K562 (cell line): ENCODE results near the gene SHISA7. TPM values are rescaled to one million over a fixed set of nuclear protein-coding genes. Genes with fewer than 3 reads are reported as not detected.
A peak's percentile ranks its signal among the peaks of the same experiment; 100 is the strongest.

Experiments
- ATF1 ChIP-seq, 2 experiments: fragments of 450-650 bp in 1 of 2; IDR thresholded peaks; 2 replicates each; pipeline ENCODE4 v1.6.1; 2016; ENCODE audit warnings: missing compliant biosample characterization in 1 of 2, missing genetic modification characterization in 1 of 2
- ATF7 ChIP-seq: fragments of 450-650 bp; IDR thresholded peaks from 2 replicates; pipeline ENCODE4 v1.7.1; 2014; ENCODE audit warnings: mild to moderate bottlenecking, moderate library complexity
- BRD9 ChIP-seq: fragments of 450-650 bp; IDR thresholded peaks from 2 replicates; pipeline ENCODE4 v1.6.1; 2018; ENCODE audit warnings: low read depth; ENCODE audit not compliant: partially characterized antibody
- C11orf30 ChIP-seq: fragments of 450-650 bp; IDR thresholded peaks from 2 replicates; pipeline ENCODE4 v1.6.1; 2016; ENCODE audit warnings: low read depth, mild to moderate bottlenecking
- E2F3 ChIP-seq: fragments of 250-450 bp; sonication (Bioruptor Pico); IDR thresholded peaks from 2 replicates; pipeline ENCODE4 v1.4.0; 2020; ENCODE audit warnings: mild to moderate bottlenecking
- HDAC1 ChIP-seq, 2 experiments: fragments of 450-650 bp; IDR thresholded peaks; 2 replicates each; pipeline ENCODE4 v1.6.1; 2016 to 2017; ENCODE audit warnings: inconsistent platforms in 1 of 2, mild to moderate bottlenecking in 1 of 2, moderate library complexity in 1 of 2
- HMGN3 ChIP-seq: IDR thresholded peaks from 2 replicates; pipeline ENCODE4 v1.6.1; 2011; ENCODE audit warnings: borderline replicate concordance, low read depth, mild to moderate bottlenecking, mixed read lengths, low read length; ENCODE audit not compliant: insufficient read length; ENCODE audit errors: extremely low read depth
- JUND ChIP-seq, 2 experiments: IDR thresholded peaks; 2 replicates in 1 of 2; 3 replicates in 1 of 2; pipeline ENCODE4 v1.6.1; 2011; ENCODE audit warnings: borderline replicate concordance in 2 of 2, low read depth in 2 of 2, low read length in 2 of 2, improper control_type of control experiment in 1 of 2, missing biosample characterization in 1 of 2, missing genetic modification characterization in 1 of 2, missing genetic modification reagents in 1 of 2
- KHSRP ChIP-seq: fragments of 450-650 bp; IDR thresholded peaks from 2 replicates; pipeline ENCODE4 v1.6.1; 2017
- SETDB1 ChIP-seq: IDR thresholded peaks from one replicate; pipeline ENCODE4 v1.6.1; 2012; ENCODE audit warnings: low read length, control low read depth, inconsistent platforms
- SMARCB1 ChIP-seq: IDR thresholded peaks from 2 replicates; pipeline ENCODE4 v1.6.1; 2011; ENCODE audit warnings: improper control_type of control experiment, low read depth; ENCODE audit not compliant: insufficient read length
- SUPT5H ChIP-seq: fragments of 450-650 bp; IDR thresholded peaks from 2 replicates; pipeline ENCODE4 v1.6.1; 2016
- ZC3H8 ChIP-seq: fragments of 450-650 bp; IDR thresholded peaks from 2 replicates; pipeline ENCODE4 v1.6.1; 2017
- ZNF143 ChIP-seq: sonication (generic); formaldehyde crosslinking; IDR thresholded peaks from 2 replicates; pipeline ENCODE4 v1.9.0; 2022; ENCODE audit warnings: mild to moderate bottlenecking, missing genetic modification reagents
- ZNF644 ChIP-seq: fragments of 200-800 bp; sonication (Bioruptor generic); IDR thresholded peaks from 2 replicates; pipeline ENCODE4 v1.6.1; 2016; ENCODE audit warnings: low read depth, missing genetic modification characterization, missing compliant biosample characterization
- polyA plus RNA-seq, 8 experiments: library from polyadenylated mRNA; depleted of rRNA in 4 of 8; stranded (reverse) in 5 of 8; unstranded in 3 of 8; fragments of >200 nt; fragmentation: Nextera tagmentation in 2 of 8; fragmentation: Illumina TruSeq in 1 of 8; extraction: Ambion mirVana in 2 of 8; extraction: Trizol in 1 of 8; gene quantifications; 2 replicates each; pipeline versions ENCODE4 v1.2.1 to v1.2.3, GENCODE V29; 2011 to 2014; ENCODE audit warnings: inconsistent platforms in 1 of 8, missing spikeins in 1 of 8
- total RNA-seq, 7 experiments: library from RNA; depleted of rRNA in 6 of 7; stranded (reverse); fragments of >200 nt in 6 of 7; fragmentation: Illumina TruSeq in 2 of 7; extraction: Trizol in 2 of 7; gene quantifications; 2 replicates each; pipeline versions ENCODE4 v1.2.1 to v1.2.3, GENCODE V29; 2011 to 2021; ENCODE audit warnings: low replicate concordance in 1 of 7
- TF ChIP-seq, protein P1 (sequence below): fragments of 450-650 bp; conservative IDR thresholded peaks from 2 replicates; pipeline ENCODE4 v1.6.1; 2016; ENCODE audit warnings: missing genetic modification characterization, low read depth, mild to moderate bottlenecking, missing compliant biosample characterization, moderate library complexity
- TF ChIP-seq, protein P2 (sequence below): fragments of 450-650 bp; IDR thresholded peaks from 2 replicates; pipeline ENCODE4 v1.6.1; 2017; ENCODE audit warnings: antibody characterized with exemption, mild to moderate bottlenecking
- TF ChIP-seq, protein P3 (sequence below), 2 experiments: fragments of 450-650 bp; IDR thresholded peaks; 2 replicates each; pipeline ENCODE4 v1.6.1; 2016
- TF ChIP-seq, protein P4 (sequence below): fragments of 450-650 bp; IDR thresholded peaks from 2 replicates; pipeline ENCODE4 v1.6.1; 2018; ENCODE audit warnings: mild to moderate bottlenecking, low read depth; ENCODE audit not compliant: partially characterized antibody

The SHISA7 gene
- total and polyA plus RNA-seq, 9 of the 15 experiments (the other 6 are each of a cell fraction or from before 2014, with no cell fraction given), result 0.01 to 0.40 (median 0.07) TPM

- TF ChIP-seq HDAC1 (IDR thresholded peaks at IDR 0.05), result peak in 1 of 2 experiments; percentile 77; a peak in 2 of 4 replicates
- TF ChIP-seq, protein P1, sequence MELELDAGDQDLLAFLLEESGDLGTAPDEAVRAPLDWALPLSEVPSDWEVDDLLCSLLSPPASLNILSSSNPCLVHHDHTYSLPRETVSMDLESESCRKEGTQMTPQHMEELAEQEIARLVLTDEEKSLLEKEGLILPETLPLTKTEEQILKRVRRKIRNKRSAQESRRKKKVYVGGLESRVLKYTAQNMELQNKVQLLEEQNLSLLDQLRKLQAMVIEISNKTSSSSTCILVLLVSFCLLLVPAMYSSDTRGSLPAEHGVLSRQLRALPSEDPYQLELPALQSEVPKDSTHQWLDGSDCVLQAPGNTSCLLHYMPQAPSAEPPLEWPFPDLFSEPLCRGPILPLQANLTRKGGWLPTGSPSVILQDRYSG (tag), result peak; percentile 84
- peak; percentile 57 for TF ChIP-seq SUPT5H
- TF ChIP-seq ZC3H8, result no peak
- TF ChIP-seq BRD9, result no peak
- TF ChIP-seq SMARCB1, result no peak
- peak; percentile 40; the same call in 1 of the 2 replicates for TF ChIP-seq C11orf30
- peak; percentile 37; the same call in 1 of the 2 replicates for TF ChIP-seq JUND (IDR thresholded peaks at IDR 0.05; ENCODE audit: borderline replicate concordance, low read depth, low read length)
- TF ChIP-seq JUND (tag; IDR thresholded peaks at IDR 0.05; ENCODE audit: borderline replicate concordance, low read depth, low read length), result no peak; the same call in 2 of the 3 replicates
- TF ChIP-seq, protein P2, sequence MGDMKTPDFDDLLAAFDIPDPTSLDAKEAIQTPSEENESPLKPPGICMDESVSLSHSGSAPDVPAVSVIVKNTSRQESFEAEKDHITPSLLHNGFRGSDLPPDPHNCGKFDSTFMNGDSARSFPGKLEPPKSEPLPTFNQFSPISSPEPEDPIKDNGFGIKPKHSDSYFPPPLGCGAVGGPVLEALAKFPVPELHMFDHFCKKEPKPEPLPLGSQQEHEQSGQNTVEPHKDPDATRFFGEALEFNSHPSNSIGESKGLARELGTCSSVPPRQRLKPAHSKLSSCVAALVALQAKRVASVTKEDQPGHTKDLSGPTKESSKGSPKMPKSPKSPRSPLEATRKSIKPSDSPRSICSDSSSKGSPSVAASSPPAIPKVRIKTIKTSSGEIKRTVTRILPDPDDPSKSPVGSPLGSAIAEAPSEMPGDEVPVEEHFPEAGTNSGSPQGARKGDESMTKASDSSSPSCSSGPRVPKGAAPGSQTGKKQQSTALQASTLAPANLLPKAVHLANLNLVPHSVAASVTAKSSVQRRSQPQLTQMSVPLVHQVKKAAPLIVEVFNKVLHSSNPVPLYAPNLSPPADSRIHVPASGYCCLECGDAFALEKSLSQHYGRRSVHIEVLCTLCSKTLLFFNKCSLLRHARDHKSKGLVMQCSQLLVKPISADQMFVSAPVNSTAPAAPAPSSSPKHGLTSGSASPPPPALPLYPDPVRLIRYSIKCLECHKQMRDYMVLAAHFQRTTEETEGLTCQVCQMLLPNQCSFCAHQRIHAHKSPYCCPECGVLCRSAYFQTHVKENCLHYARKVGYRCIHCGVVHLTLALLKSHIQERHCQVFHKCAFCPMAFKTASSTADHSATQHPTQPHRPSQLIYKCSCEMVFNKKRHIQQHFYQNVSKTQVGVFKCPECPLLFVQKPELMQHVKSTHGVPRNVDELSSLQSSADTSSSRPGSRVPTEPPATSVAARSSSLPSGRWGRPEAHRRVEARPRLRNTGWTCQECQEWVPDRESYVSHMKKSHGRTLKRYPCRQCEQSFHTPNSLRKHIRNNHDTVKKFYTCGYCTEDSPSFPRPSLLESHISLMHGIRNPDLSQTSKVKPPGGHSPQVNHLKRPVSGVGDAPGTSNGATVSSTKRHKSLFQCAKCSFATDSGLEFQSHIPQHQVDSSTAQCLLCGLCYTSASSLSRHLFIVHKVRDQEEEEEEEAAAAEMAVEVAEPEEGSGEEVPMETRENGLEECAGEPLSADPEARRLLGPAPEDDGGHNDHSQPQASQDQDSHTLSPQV, result peak; percentile 97
- peak; percentile 71 for TF ChIP-seq ATF7
- no peak for TF ChIP-seq SETDB1
- TF ChIP-seq HMGN3, result peak; percentile 79
- TF ChIP-seq ZNF644 (tag), result 0 out of 2 replicates have a peak, but pooled peaks have one; percentile 30
- TF ChIP-seq, protein P3, sequence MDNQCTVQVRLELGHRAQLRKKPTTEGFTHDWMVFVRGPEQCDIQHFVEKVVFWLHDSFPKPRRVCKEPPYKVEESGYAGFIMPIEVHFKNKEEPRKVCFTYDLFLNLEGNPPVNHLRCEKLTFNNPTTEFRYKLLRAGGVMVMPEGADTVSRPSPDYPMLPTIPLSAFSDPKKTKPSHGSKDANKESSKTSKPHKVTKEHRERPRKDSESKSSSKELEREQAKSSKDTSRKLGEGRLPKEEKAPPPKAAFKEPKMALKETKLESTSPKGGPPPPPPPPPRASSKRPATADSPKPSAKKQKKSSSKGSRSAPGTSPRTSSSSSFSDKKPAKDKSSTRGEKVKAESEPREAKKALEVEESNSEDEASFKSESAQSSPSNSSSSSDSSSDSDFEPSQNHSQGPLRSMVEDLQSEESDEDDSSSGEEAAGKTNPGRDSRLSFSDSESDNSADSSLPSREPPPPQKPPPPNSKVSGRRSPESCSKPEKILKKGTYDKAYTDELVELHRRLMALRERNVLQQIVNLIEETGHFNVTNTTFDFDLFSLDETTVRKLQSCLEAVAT (IDR thresholded peaks at IDR 0.05), result no peak
- TF ChIP-seq, protein P4, sequence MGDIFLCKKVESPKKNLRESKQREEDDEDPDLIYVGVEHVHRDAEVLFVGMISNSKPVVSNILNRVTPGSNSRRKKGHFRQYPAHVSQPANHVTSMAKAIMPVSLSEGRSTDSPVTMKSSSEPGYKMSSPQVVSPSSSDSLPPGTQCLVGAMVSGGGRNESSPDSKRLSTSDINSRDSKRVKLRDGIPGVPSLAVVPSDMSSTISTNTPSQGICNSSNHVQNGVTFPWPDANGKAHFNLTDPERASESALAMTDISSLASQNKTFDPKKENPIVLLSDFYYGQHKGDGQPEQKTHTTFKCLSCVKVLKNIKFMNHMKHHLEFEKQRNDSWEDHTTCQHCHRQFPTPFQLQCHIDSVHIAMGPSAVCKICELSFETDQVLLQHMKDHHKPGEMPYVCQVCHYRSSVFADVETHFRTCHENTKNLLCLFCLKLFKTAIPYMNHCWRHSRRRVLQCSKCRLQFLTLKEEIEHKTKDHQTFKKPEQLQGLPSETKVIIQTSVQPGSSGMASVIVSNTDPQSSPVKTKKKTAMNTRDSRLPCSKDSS, result no peak
- TF ChIP-seq ATF1 (CRISPR knock-in tag; IDR thresholded peaks at IDR 0.05), result peak; percentile 94
- peak; percentile 98 for TF ChIP-seq ATF1 (tag; IDR thresholded peaks at IDR 0.05)
- TF ChIP-seq ZNF143, result peak; percentile 96
- TF ChIP-seq KHSRP, result peak; percentile 64
- peak; percentile 84; the same call in 1 of the 2 replicates for TF ChIP-seq E2F3 (CRISPR knock-in tag)
Measured at GRCh38 chr19:55476100-55476775, 33.1 kb upstream of the SHISA7 start, which contains the start of gene ZNF628 (continued).
